Measurements from ENCODE around the gene UMPS.
"Not testable (repeated sequence)": the region's sequence is repeated elsewhere in the genome, so short reads cannot be mapped to it uniquely, and the experiment has no call there.

Gene UMPS

DNA sequence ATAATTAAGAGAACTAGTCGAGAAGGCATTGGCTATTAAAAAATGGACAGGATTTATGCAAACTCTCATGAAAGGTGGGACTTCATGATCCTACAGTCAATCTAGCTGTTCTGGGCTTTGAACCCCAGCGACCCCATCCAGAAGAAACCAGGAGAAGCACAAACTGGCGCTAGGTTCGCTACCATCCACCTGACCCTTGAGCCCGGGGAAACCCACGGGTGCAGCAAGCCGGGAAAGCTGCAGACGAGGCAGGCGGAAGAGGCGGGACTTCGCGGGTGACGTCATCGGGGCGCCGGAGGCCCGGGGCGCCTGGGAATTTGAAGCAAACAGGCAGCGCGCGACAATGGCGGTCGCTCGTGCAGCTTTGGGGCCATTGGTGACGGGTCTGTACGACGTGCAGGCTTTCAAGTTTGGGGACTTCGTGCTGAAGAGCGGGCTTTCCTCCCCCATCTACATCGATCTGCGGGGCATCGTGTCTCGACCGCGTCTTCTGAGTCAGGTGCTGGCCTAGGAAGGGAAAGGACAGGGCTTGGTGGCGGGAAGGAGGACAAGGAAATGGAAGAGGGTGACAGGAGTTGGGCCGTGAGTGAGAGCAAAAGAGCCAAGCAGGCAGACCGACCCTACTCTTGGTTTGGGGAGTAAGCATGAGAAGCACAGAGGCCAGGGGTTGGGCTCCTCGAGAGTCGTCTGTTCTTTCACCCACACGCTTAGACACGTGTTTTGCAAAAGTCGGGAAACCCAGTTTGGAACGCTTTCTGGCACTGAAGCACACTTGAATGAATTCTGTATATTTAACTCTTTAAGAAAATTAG lies at the start of gene UMPS:
UMPS (plus strand) TSS at position 324 of the 812 bp plus-strand sequence; CDS start at position 344, 20 bp downstream.
- no peak for FAIRE-seq

DNA sequence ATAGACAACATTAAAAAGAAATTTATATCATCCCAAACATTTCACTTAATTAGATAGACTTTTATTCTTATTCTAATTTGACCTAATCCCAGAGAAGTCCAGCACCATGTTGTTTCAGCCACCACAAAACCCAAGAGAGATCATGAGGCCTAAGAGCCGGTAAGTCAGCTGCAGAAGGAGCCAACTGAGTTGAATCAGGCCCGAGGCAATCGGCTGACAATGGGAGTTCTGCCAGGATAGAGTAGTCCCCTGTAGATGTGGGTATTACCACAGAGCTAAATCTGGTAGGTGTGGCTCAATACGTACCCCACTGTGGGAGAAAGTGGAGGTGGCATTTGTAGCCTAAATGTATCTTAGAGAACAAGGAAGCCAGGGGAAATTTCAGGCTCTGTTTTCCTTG lies 49.7 kb upstream of the UMPS start:
- FAIRE-seq = no peak

DNA sequence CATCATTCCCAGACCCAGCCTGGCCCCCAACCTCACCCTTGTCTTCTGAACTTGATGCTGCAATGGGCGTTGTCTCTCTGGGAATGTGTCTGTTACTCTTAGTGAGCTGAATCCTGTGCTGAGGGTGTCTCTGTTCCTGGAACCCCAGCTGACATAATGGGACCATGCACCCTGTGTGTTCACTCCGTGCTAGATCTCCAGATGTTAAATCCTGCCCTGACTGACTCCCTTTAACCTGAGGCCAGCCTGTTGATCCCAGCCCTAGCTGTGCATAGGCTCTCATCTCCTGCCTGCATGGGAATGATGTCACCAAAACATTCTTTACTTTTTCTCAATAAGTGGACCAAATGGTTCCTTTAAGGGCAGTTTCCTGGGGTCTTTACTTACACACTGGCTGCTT lies 48.0 kb upstream of the UMPS start:
- FAIRE-seq = no peak

DNA sequence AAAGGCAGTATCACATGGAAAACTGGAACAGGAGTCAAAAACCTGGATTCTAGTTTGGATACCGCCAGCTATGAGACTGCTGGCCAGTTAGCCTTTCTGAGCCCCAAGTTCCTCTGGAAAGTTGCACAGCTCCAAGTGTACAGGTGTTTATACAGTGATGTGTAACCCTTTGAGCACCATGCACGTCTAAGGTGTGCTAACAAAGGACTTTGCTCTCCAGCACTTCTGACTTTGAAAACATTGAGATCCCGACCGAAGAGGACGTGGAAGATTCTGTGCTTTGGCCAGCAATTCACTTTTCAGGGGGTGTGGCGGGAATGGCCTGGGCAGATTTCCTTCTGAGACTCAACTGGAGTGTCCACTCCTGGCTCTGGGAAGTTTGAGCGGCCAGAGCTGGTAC lies 45.8 kb upstream of the UMPS start:
- FAIRE-seq = no peak

DNA sequence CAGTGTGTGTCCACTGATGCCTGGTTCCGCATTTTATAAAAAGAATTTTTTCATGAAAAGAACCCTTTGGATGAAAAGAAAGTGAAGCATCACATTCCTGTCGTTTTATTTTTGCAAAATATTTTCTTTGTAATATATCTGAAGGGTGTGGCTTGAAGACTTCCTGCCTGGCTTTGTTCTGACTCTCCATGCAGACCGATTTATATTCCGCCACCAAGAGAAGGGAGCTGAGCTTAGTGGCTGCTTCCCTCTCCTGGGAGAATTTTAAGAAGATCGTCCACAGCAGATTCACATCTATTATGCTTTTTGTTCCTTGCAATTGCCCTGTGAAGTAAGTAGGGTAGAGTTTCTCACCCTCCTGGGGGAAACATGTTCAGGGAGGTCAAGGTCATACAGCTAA lies 45.2 kb upstream of the UMPS start:
- no peak for FAIRE-seq

DNA sequence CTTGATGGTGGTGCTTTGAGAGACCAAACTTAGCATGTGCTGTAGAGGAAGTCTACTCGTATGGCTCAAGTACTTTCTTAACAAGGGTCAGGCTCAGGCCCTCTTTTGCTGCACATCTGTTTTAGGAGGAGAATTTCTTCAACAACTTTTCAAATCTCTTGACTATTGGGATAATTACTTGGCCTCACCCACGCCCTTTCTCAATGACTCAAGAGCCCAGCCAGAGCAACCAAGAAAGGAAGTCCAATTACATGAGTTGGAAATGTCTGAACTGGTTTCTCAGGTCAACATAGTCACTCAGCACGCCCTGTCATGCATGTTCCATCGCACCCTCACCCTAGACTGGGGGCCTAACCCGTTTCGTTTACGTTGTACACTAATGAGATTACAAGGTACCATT lies 44.8 kb upstream of the UMPS start:
- no peak for FAIRE-seq

DNA sequence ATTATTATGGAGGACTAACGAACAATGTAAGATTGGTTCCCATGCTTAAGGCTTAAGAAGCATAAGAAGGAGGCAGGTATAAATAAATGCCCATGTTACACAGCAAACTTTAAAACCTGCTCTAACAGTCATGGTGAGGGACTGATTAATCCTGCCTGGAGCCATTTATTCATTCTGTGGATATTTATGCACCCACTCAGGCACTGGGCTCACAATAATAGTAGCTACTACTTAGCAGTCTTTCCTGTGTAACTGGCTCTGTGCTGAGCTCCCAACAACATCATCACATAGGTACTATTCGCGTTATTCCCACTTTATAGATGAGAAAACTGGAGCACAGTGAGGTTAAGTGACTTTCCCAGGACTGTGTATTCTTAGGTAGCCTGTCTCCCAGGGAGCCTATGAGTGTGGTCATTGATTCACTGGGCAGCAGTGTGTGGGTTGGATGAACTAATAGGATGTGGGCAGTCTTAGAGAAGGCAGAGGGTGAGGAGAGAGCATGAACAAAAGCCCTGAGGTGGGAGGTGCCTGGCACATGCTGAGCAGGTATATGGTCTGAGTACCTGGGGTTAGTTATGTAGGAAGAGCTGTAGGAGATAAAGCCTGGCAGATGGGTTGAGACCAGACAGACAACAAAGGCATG lies 44.1 kb upstream of the UMPS start:
- FAIRE-seq = no peak

DNA sequence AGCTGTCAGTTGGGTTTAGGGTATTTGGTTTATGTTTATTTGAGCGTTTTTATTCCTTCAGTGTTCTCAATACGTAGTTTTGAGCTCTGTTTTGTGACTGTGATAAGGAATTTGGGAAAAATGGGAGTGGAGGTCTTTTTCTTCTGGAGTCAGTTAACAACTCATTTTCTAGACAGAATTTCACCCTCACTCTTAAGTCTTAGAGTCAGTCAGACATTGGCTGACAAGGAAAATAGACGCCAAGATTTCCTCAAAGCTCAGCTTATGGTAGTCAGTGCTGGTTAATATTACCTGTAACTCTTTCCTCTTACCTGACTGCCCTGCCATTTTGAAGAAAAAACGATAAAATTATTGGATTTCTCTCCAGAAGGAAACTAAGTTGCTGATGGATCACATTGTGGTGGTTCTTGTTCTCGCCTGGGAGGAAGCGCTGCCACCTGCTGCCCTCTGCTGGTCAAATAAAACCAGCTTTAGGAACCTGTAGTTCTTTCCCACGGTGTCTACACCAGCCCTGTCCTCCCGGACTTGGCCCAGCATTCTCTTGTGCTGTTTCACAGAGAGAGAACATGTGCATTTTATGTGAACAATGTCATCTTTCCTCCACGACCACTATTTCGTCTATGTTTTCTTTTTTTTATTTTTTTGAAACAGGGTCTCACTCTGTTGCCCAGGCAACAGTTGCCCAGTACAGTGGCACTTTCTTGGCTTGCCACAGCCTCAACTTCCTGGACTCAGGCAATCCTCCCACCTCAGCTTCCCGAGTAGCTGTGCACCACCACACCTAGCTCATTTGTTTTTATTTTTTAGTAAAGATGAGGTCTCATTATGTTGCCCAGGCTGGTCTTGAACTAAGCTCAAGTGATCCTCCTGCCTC lies 41.4 kb upstream of the UMPS start:
- no peak for FAIRE-seq

DNA sequence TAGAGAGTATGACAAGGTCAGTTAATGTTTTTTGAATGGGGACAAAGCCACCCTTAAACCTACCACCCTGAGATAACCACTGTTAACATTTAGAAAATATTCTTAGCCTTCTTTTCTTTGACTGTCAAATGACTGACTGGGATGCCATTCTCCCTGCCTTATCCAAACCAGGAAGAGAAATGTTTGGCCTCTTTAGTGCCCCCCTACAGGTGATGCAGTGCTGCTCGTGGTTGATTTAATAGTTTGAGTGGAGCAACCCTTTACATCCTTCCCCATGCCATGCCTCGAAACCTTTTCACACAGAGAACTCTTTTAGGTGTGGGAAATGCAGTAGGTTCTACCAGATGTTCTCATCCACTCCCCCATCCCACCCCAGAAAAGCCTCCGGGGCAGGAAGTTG lies 38.7 kb upstream of the UMPS start:
- no peak for FAIRE-seq

DNA sequence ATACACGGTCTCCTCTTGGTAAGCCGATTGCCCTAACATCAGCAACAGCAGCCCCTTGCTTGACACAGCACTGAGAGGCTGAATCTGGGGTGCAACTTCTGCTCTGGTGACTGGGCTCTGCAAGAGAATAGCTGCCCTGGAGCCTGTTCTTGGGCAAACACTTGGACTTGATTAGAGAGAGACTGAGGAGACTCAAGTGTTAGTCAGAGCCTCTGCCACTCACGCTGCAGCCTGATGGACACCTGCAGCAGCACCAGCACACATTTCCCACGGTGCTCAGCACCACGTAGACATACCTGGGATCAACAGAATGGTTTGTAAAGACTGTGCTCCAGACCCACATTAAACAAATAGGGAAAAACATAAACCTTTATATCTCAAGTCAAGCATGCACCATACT lies 35.8 kb upstream of the UMPS start:
- FAIRE-seq = no peak

DNA sequence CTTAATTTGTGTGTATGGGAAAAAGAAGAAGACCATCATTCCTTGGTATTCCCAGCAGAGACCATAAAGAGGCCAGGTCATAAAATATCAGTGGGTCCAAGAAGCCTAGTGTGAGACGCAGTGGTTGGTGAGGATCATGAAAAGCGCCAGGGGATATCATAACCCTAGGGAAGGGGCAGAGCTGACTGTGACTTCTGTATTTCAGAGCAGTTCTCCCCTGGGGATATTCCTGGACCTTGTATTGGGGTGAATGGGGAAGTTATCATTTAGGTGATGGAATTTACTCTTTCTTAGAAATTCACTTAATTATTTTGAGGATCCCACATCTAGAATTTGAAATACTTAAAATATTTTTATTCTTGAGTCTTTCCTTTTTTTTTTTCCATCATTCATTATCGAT lies 34.9 kb upstream of the UMPS start:
- no peak for FAIRE-seq

DNA sequence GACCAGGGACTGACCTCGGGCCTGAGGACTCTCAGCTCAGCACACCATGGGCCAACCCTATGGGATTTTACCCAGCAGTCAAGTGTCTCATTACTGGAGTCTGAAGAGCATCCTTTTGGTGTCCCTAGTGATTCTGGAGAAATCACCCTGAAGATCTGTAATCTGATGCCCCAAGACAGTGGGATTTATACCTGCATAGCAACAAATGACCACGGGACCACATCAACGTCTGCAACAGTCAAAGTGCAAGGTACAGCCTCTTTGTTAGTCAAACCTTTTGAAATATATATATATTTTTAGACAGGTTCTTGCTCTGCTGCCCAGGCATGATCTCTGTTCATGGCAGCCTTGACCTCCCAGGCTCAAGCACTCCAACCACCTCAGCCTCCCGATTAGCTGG lies 34.2 kb upstream of the UMPS start:
- FAIRE-seq = no peak

DNA sequence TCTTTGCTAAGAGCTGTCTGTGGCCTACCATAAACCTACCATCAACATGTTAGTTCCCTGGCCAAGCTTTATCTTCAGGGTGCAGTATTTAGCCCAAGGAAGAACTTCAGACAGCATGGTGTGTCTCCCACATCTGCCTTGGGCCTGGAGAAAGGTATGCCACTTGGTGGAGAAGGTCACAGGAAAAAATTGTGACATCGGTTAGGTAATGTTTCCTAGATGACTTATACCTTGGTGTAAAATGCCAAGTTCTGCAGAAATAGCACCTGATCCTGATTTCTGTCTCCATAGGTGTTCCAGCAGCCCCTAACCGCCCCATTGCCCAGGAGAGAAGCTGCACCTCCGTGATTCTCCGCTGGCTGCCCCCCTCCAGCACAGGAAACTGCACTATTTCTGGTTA lies 33.0 kb upstream of the UMPS start:
- no peak for FAIRE-seq

DNA sequence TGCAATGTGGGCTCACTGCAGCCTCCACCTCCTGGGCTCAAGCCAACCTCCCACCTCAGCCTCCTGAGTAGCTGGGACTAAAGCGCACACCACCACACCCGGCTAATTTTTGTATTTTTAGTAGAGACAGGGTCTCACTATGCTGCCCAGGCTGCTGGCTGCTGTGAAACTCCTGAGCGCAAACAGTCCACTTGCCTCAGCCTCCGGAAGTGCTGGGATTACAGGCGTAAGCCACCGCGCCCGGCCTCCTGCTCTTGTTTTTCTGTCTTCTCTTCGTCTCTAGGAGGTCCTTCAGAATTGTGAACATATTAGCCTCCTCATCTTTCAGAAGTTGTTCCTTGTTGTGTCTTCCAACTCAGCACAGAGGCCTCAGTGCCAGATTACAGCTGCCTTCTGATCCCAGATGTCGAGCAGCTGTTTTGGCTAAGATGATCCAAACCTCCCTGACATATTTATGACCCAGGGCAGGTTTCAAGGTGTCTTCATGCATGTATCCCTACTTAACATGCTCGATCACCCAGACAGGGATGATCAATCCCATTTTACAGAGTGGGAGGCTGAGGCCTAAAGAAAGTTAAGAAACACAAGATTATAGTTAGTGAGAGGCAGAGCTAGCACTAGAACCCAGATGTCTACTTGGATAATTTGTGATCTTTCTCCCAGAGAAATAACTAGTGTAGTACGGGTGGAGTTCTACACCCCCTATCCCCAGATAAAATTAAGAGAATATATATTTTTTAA lies 32.1 kb upstream of the UMPS start:
- no peak for FAIRE-seq

DNA sequence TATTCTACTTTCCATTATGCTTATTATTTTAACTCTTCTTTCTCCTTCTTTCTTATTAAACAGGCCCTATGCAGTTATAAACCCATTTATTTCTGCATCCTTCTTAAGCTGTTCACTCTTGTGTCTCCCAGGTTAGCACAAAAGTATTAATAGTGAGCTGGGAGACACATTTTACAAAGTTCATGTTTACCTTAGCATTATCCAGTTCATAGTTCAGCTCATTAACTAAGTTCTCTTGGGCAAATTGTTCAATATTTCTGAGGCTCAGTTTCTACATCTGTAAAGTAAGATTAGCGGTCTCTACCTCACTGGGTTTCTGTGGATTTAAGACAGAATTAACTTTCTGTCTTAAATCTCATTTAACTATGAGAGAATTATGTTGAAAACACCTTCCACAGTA lies 31.2 kb upstream of the UMPS start:
- no peak for FAIRE-seq

DNA sequence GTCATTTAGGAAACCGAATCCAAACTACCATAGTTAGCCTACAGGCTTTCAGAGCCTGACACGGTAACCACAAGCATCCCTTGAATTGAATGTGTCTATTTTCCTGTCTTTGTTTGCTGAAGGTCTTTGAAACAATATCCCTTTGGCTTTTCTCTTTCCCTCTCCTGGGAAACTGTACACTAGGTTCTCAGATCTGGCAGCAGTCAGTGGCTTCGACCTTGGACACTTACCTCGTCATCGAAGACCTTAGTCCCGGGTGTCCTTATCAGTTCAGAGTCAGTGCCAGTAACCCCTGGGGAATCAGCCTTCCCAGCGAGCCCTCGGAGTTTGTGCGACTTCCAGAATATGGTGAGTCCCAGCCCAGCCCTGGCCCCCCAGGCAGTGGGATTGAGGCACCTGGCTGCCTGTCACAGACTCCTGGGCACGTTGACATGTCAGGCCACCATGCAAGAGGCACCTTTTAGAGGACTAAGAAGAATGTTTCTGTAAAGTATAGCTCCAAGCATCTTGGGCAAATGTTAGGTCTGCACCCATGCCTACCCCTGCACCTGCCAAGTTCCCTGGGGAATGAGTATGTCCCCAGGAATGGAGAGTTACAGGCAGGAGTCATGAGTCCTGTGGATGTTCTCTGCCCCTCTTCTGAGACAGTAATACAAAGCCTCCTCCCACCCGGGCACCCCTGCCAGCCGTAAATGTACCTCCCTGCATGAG lies 30.4 kb upstream of the UMPS start:
- no peak for FAIRE-seq

DNA sequence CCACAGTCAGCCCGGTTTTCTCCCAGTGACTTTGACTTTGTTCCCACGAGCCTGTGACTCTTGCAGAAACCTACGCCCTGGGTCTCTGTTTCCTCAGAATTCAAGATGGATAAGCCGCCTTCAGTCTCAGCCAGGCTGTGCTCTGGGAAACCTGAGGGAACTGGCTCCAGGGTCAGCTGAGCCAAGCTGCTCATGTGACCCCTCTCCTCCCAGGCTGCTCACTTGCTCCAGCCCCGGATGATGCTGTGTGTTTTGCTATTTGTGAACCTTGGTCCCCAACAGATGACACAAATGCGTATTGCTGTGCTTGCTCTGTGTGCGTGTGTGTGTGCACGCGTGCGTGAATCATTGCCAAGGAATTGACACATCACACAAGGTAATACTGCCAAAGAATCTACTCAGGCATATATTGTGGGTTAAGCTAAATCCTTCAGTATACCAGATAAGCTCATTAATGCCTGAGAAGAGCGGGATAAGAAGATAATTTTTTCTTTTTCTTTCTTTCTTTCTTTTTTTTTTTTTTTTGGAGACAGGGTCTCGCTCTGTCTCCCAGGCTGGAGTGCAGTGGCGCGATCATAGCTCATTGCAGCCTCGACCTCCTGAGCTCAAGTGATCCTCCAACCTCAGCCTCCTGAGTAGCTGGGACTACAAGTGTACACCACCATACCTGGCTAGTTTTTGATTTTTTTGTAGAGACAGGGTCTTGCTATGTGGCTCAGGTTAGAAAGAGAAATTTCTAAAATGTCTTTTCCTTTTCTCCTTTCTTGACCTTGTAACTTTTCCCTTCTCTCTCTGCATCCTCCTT lies 29.2 kb upstream of the UMPS start:
- no peak for FAIRE-seq

DNA sequence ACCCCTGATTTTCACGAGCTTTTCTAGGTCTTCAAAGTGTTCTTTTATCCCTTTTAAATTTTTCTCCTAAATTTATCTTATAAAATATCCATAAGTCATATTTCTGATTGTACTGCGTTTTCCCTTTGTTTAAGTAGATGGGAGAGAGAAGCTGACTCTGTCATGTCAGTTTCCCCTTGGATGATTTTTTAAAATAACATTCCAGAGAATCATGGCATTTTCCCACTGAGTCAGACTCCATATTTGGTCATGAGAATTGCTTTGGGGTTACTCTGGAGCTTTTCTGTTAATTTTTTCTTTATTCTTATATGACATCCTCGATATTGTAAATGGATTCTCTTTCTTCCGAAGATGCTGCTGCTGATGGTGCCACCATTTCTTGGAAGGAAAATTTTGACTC lies 28.6 kb upstream of the UMPS start:
- FAIRE-seq = no peak

DNA sequence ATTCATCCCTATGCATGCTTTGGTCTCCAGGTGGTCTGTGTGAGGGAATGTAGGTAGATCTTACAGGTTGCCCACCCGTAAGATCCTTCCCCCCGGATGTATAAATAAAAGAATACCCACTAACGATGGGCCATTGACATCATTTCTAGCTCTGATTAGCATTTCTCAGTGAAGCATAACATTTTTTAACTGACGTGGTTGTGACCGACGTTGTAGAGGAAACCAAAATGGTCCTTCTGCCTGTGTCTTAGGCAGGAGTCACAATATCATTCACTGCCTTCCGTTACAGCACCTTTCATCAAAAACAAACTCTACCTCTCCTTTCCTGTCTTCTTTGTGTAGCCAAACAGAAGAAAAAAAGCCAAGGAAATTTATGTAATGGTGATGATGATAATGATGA lies 27.3 kb upstream of the UMPS start:
- no peak for FAIRE-seq

DNA sequence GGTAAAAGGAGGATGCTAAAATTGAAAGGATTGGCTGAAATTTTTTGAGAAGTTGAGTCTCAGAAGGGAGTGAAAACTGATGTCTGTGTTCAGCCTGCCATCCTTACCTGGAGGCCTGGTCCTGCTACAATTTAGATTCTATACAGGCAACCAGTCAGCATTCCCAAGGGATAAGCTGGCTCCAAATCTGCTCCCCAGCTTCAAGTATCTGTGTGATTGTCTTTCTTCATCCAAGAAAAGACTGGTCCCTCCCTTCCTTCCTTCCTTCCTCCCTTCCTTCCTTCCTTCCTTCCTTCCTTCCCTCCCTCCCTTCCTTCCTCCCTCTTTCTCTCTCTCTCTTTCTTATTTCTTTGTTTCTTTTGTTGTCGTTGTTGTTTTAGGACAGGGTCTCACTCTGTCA lies 24.7 kb upstream of the UMPS start:
- FAIRE-seq = no peak

DNA sequence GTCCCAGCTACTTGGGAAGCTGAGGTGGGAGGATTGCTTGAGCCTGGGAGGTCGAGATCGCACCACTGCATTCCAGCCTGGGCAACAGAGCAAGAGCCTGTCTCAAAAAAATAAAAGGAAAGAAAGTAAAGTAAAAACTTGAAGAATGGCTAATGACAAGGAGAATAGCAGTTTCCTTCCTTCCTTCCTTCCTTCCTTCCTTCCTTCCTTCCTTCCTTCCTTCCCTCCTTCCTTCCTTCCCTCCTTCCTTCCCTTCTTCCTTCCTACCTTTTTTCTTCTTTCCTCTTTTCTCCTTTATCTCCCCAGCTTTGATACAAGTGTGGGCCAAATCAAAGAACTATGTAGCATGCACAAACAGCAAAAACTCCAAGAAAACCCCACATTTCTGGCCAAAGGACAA lies 23.0 kb upstream of the UMPS start:
- FAIRE-seq = not testable (repeated sequence)
